ENCODE data around the gene PDE3B. TPM values are rescaled to one million over a fixed set of nuclear protein-coding genes. Genes with fewer than 3 reads are reported as not detected.
"Not testable (repeated sequence)": the region's sequence is repeated elsewhere in the genome, so short reads cannot be mapped to it uniquely, and the experiment has no call there.

PDE3B gene
- total and polyA plus RNA-seq, 9 donors = 1.2 to 2.9 (median 2.2) TPM

GRCh38 chr11:14619603-14620531 is 23.7 kb upstream of the PDE3B start:
- Histone ChIP-seq H3K27ac (ENCODE audit: low read length) (no peak overlapping the region), H3K4me1 (ENCODE audit: control insufficient read depth, insufficient read depth, low read length) (no peaks in the 10 kb centered on the region), H3K36me3 (ENCODE audit: control insufficient read depth, insufficient read depth, low read length) (no peaks in the 10 kb centered on the region), H3K4me3 (ENCODE audit: low read length) (no peak overlapping the region), H3K9me3 (replicated peaks; ENCODE audit: control insufficient read depth, low read depth, low read length) (no peaks in the 10 kb centered on the region), H3K27me3 (ENCODE audit: control insufficient read depth, insufficient read depth, low read length) (no peaks in the 10 kb centered on the region)
- DNase-seq = no peak
- WGBS (ENCODE audit: insufficient coverage) = no CpG with 5 or more reads among the region's 4 CpGs

GRCh38 chr11:14622223-14622954 is 21.2 kb upstream of the PDE3B start:
- no peak for DNase-seq
- no peak overlapping the region for H3K27ac ChIP-seq (ENCODE audit: low read length)
- 95% methylated on average over 4 of the region's 5 CpGs for WGBS (ENCODE audit: insufficient coverage)
- no peaks in the 10 kb centered on the region for H3K4me1 ChIP-seq (ENCODE audit: control insufficient read depth, insufficient read depth, low read length)
- H3K27me3 ChIP-seq (ENCODE audit: control insufficient read depth, insufficient read depth, low read length) = no peaks in the 10 kb centered on the region
- H3K9me3 ChIP-seq (replicated peaks; ENCODE audit: control insufficient read depth, low read depth, low read length) = no peaks in the 10 kb centered on the region
- H3K36me3 ChIP-seq (ENCODE audit: control insufficient read depth, insufficient read depth, low read length) = no peaks in the 10 kb centered on the region
- no peak overlapping the region for H3K4me3 ChIP-seq (ENCODE audit: low read length)

GRCh38 chr11:14623036-14623435 is 20.6 kb upstream of the PDE3B start:
- no peak for DNase-seq
- H3K4me1 ChIP-seq (ENCODE audit: control insufficient read depth, insufficient read depth, low read length) = no peaks in the 10 kb centered on the region
- no peak overlapping the region for H3K4me3 ChIP-seq (ENCODE audit: low read length)
- no peaks in the 10 kb centered on the region for H3K36me3 ChIP-seq (ENCODE audit: control insufficient read depth, insufficient read depth, low read length)
- 100% methylated on average over 1 of the region's 3 CpGs for WGBS (ENCODE audit: insufficient coverage)
- no peaks in the 10 kb centered on the region for H3K27me3 ChIP-seq (ENCODE audit: control insufficient read depth, insufficient read depth, low read length)
- H3K9me3 ChIP-seq (replicated peaks; ENCODE audit: control insufficient read depth, low read depth, low read length) = no peaks in the 10 kb centered on the region
- H3K27ac ChIP-seq (ENCODE audit: low read length) = no peak overlapping the region

- Histone ChIP-seq H3K4me3 (ENCODE audit: low read length) (no peak overlapping the region), H3K27ac (ENCODE audit: low read length) (no peak overlapping the region), H3K27me3 (ENCODE audit: control insufficient read depth, insufficient read depth, low read length) (no peaks in the 10 kb centered on the region), H3K4me1 (ENCODE audit: control insufficient read depth, insufficient read depth, low read length) (no peaks in the 10 kb centered on the region), H3K36me3 (ENCODE audit: control insufficient read depth, insufficient read depth, low read length) (no peaks in the 10 kb centered on the region), H3K9me3 (replicated peaks; ENCODE audit: control insufficient read depth, low read depth, low read length) (no peaks in the 10 kb centered on the region)
- WGBS (ENCODE audit: insufficient coverage) = no CpG with 5 or more reads among the region's 3 CpGs
- peak; percentile 43 for DNase-seq
These were observed 17.9 kb upstream of the PDE3B start for GRCh38 chr11:14625586-14626205.

GRCh38 chr11:14626650-14627049 is 17.0 kb upstream of the PDE3B start:
- DNase-seq = no peak
- H3K27me3 ChIP-seq (ENCODE audit: control insufficient read depth, insufficient read depth, low read length) = no peaks in the 10 kb centered on the region
- H3K4me1 ChIP-seq (ENCODE audit: control insufficient read depth, insufficient read depth, low read length) = no peaks in the 10 kb centered on the region
- H3K36me3 ChIP-seq (ENCODE audit: control insufficient read depth, insufficient read depth, low read length) = no peaks in the 10 kb centered on the region
- WGBS (ENCODE audit: insufficient coverage) = no CpG with 5 or more reads among the region's 3 CpGs
- H3K27ac ChIP-seq (ENCODE audit: low read length) = no peak overlapping the region
- no peaks in the 10 kb centered on the region for H3K9me3 ChIP-seq (replicated peaks; ENCODE audit: control insufficient read depth, low read depth, low read length)
- no peak overlapping the region for H3K4me3 ChIP-seq (ENCODE audit: low read length)

- not testable (repeated sequence) for DNase-seq; H3K27me3 ChIP-seq (ENCODE audit: control insufficient read depth, insufficient read depth, low read length); H3K9me3 ChIP-seq (replicated peaks; ENCODE audit: control insufficient read depth, low read depth, low read length); H3K27ac ChIP-seq (ENCODE audit: low read length); H3K4me1 ChIP-seq (ENCODE audit: control insufficient read depth, insufficient read depth, low read length); H3K4me3 ChIP-seq (ENCODE audit: low read length); H3K36me3 ChIP-seq (ENCODE audit: control insufficient read depth, insufficient read depth, low read length)
- WGBS (ENCODE audit: insufficient coverage) = 83% methylated on average over 4 of the region's 26 CpGs
These were observed 9.9 kb upstream of the PDE3B start for GRCh38 chr11:14633506-14634224.

GRCh38 chr11:14634813-14635212 is 8.8 kb upstream of the PDE3B start:
- Histone ChIP-seq H3K4me3 (ENCODE audit: low read length) (no peak overlapping the region), H3K9me3 (replicated peaks; ENCODE audit: control insufficient read depth, low read depth, low read length) (no peaks in the 10 kb centered on the region), H3K4me1 (ENCODE audit: control insufficient read depth, insufficient read depth, low read length) (no peaks in the 10 kb centered on the region), H3K27ac (ENCODE audit: low read length) (no peak overlapping the region), H3K27me3 (ENCODE audit: control insufficient read depth, insufficient read depth, low read length) (no peaks in the 10 kb centered on the region), H3K36me3 (ENCODE audit: control insufficient read depth, insufficient read depth, low read length) (no peaks in the 10 kb centered on the region)
- WGBS (ENCODE audit: insufficient coverage) = 40% methylated on average over 1 of the region's 1 CpG
- DNase-seq = no peak

- DNase-seq = no peak
- H3K27ac ChIP-seq (ENCODE audit: low read length) = no peak overlapping the region
- H3K36me3 ChIP-seq (ENCODE audit: control insufficient read depth, insufficient read depth, low read length) = no peaks in the 10 kb centered on the region
- no CpG with 5 or more reads among the region's 1 CpG for WGBS (ENCODE audit: insufficient coverage)
- H3K4me1 ChIP-seq (ENCODE audit: control insufficient read depth, insufficient read depth, low read length) = no peaks in the 10 kb centered on the region
- no peaks in the 10 kb centered on the region for H3K27me3 ChIP-seq (ENCODE audit: control insufficient read depth, insufficient read depth, low read length)
- no peak overlapping the region for H3K4me3 ChIP-seq (ENCODE audit: low read length)
- no peaks in the 10 kb centered on the region for H3K9me3 ChIP-seq (replicated peaks; ENCODE audit: control insufficient read depth, low read depth, low read length)
These were observed 8.1 kb upstream of the PDE3B start for GRCh38 chr11:14635546-14635945.

GRCh38 chr11:14636119-14636518 is 7.5 kb upstream of the PDE3B start:
- Histone ChIP-seq H3K36me3 (ENCODE audit: control insufficient read depth, insufficient read depth, low read length) (no peaks in the 10 kb centered on the region), H3K27ac (ENCODE audit: low read length) (no peak overlapping the region), H3K27me3 (ENCODE audit: control insufficient read depth, insufficient read depth, low read length) (no peaks in the 10 kb centered on the region), H3K4me1 (ENCODE audit: control insufficient read depth, insufficient read depth, low read length) (no peaks in the 10 kb centered on the region), H3K4me3 (ENCODE audit: low read length) (no peak overlapping the region), H3K9me3 (replicated peaks; ENCODE audit: control insufficient read depth, low read depth, low read length) (no peaks in the 10 kb centered on the region)
- peak; percentile 14 for DNase-seq
- WGBS (ENCODE audit: insufficient coverage) = no CpG with 5 or more reads among the region's 1 CpG
